ENCODE data around the gene MS4A6E.
"Not testable (repeated sequence)": the region's sequence is repeated elsewhere in the genome, so short reads cannot be mapped to it uniquely, and the experiment has no call there.

Gene MS4A6E

DNA sequence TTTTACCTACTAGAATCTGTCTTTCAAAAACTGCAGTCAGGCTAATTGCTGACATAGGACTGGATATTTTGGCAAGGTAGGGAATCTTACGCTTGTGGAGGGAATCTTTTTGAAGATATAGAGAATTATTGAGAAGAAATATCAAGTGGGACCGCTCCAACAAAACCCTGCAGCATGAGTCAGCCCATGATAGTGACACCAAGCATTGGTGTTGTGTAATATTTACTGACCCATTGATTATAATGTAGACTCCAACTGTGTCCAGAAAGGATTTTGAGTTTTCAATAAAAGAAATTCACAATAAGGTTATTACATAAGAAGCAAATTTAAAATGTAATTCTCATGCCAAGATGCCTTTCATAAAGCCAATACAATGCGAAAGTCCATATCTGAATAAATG, 25.9 kb upstream of the MS4A6E start:
- H4K20me1 ChIP-seq (ENCODE audit: insufficient read depth, low read length): no peaks in the 10 kb centered on the region
- no peak for TF ChIP-seq EZH2 (IDR thresholded peaks at IDR 0.05; ENCODE audit: borderline replicate concordance, low read length)
- TF ChIP-seq, protein P1, sequence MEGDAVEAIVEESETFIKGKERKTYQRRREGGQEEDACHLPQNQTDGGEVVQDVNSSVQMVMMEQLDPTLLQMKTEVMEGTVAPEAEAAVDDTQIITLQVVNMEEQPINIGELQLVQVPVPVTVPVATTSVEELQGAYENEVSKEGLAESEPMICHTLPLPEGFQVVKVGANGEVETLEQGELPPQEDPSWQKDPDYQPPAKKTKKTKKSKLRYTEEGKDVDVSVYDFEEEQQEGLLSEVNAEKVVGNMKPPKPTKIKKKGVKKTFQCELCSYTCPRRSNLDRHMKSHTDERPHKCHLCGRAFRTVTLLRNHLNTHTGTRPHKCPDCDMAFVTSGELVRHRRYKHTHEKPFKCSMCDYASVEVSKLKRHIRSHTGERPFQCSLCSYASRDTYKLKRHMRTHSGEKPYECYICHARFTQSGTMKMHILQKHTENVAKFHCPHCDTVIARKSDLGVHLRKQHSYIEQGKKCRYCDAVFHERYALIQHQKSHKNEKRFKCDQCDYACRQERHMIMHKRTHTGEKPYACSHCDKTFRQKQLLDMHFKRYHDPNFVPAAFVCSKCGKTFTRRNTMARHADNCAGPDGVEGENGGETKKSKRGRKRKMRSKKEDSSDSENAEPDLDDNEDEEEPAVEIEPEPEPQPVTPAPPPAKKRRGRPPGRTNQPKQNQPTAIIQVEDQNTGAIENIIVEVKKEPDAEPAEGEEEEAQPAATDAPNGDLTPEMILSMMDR (IDR thresholded peaks at IDR 0.05; ENCODE audit: low read length): no peak
- no peak overlapping the region for H3K27ac ChIP-seq (ENCODE audit: low read depth, low read length, poor library complexity, severe bottlenecking)
- H3F3A ChIP-seq (ENCODE audit: insufficient read depth, low read length): no peaks in the 10 kb centered on the region
- H3K9me2 ChIP-seq (ENCODE audit: low read depth, low read length): no peaks in the 10 kb centered on the region
- H3K4me2 ChIP-seq (ENCODE audit: low read length): no peak overlapping the region
- no peaks in the 10 kb centered on the region for H3K9me3 ChIP-seq (ENCODE audit: low read length)
- H3K27me3 ChIP-seq (ENCODE audit: insufficient read depth, low read length): no peaks in the 10 kb centered on the region
- no peak overlapping the region for H3K4me3 ChIP-seq (ENCODE audit: low read depth, low read length, poor library complexity, severe bottlenecking)
- H3K4me1 ChIP-seq (ENCODE audit: insufficient read depth, low read length, severe bottlenecking): no peaks in the 10 kb centered on the region
- no peak overlapping the region for H3K9ac ChIP-seq (ENCODE audit: low read length)
- H2AFZ ChIP-seq (ENCODE audit: low read length): no peak overlapping the region
- no peaks in the 10 kb centered on the region for H3K79me2 ChIP-seq (ENCODE audit: insufficient read depth, low read length)
- no peaks in the 10 kb centered on the region for H3K36me3 ChIP-seq (ENCODE audit: insufficient read depth, low read length)

DNA sequence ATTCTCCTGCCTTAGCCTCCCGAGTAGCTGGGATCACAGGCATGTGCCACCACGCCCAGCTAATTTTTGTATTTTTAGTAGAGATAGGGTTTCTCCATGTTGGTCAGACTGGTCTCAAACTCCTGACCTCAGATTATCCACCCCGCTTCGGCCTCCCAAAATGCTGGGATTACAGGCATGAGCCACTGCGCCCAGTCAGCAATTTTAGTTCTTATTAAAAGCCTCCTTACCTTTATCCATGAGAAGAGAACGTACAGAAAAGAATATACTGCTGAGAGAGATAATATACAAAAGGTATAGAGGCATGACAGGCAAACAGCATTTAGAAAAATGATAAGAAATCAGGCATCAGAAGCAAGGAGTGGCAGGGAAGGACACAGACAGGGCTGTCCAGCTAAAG, 25.2 kb upstream of the MS4A6E start:
- H3K36me3 ChIP-seq (ENCODE audit: insufficient read depth, low read length); H3K9me3 ChIP-seq (ENCODE audit: low read length); H3K79me2 ChIP-seq (ENCODE audit: insufficient read depth, low read length); H3K27me3 ChIP-seq (ENCODE audit: insufficient read depth, low read length); H3K4me1 ChIP-seq (ENCODE audit: insufficient read depth, low read length, severe bottlenecking); H3K4me2 ChIP-seq (ENCODE audit: low read length); H3K27ac ChIP-seq (ENCODE audit: low read depth, low read length, poor library complexity, severe bottlenecking); H3K9ac ChIP-seq (ENCODE audit: low read length); H2AFZ ChIP-seq (ENCODE audit: low read length); H4K20me1 ChIP-seq (ENCODE audit: insufficient read depth, low read length); H3F3A ChIP-seq (ENCODE audit: insufficient read depth, low read length); H3K4me3 ChIP-seq (ENCODE audit: low read depth, low read length, poor library complexity, severe bottlenecking); H3K9me2 ChIP-seq (ENCODE audit: low read depth, low read length): not testable (repeated sequence)

DNA sequence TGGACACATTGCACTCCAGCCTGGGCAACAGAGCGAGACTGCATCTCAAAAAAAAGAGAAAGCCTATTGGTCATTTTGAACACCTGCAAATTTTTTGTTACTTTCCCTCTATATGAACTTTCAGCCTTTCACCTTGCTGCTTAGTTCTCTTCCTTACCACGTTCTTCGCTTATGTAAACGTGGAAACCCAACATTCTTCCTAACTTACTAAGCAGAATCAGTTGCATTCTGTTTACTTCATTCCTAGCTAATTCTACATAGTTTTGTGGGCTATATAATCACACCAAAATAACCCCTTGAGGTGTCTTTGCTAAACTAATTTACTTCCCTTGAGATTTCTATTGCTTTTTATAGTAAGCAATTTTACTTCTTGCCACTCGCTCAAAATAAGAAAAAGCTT, 23.4 kb upstream of the MS4A6E start:
- no peak overlapping the region for H3K27ac ChIP-seq (ENCODE audit: low read depth, low read length, poor library complexity, severe bottlenecking)
- no peak overlapping the region for H3K9ac ChIP-seq (ENCODE audit: low read length)
- H3K79me2 ChIP-seq (ENCODE audit: insufficient read depth, low read length): no peaks in the 10 kb centered on the region
- no peak overlapping the region for H2AFZ ChIP-seq (ENCODE audit: low read length)
- H3K4me3 ChIP-seq (ENCODE audit: low read depth, low read length, poor library complexity, severe bottlenecking): no peak overlapping the region
- no peaks in the 10 kb centered on the region for H3K4me1 ChIP-seq (ENCODE audit: insufficient read depth, low read length, severe bottlenecking)
- H3F3A ChIP-seq (ENCODE audit: insufficient read depth, low read length): no peaks in the 10 kb centered on the region
- TF ChIP-seq, protein P1 (IDR thresholded peaks at IDR 0.05; ENCODE audit: low read length): no peak
- no peak for TF ChIP-seq EZH2 (IDR thresholded peaks at IDR 0.05; ENCODE audit: borderline replicate concordance, low read length)
- H3K27me3 ChIP-seq (ENCODE audit: insufficient read depth, low read length): no peaks in the 10 kb centered on the region
- no peaks in the 10 kb centered on the region for H3K9me2 ChIP-seq (ENCODE audit: low read depth, low read length)
- no peaks in the 10 kb centered on the region for H3K9me3 ChIP-seq (ENCODE audit: low read length)
- H3K36me3 ChIP-seq (ENCODE audit: insufficient read depth, low read length): no peaks in the 10 kb centered on the region
- H4K20me1 ChIP-seq (ENCODE audit: insufficient read depth, low read length): no peaks in the 10 kb centered on the region
- no peak overlapping the region for H3K4me2 ChIP-seq (ENCODE audit: low read length)

DNA sequence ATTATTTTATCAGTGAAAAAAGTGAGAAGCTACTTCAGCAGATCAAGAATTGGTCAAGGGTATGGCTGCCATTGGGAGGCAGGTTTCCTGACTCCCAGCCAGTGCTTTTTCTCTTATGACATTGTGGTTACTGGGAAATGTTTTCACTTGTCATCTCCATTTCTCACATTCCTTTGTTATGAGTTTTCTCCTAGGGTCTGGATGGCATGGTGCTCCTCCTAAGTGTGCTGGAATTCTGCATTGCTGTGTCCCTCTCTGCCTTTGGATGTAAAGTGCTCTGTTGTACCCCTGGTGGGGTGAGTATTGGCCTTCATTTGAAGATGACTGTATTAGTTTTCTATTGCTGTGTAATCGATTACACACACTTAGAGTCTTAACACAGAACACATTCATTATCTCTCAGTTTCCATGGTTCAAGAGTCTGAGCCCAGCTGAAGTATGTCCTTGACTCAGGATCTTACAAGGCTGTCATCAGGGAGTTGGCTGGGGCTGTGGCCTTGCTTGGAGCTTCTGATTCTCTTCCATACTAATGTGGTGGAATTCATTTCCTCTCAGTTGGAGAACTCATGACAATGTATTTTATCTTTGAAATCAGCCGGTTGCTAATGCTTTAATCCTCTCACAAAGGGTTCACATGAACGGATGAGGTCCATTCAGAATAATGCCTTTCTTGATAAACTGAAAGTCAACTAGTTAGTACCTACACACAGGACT, 21.0 kb upstream of the MS4A6E start:
- H3K9me3 ChIP-seq (ENCODE audit: low read length): no peaks in the 10 kb centered on the region
- no peaks in the 10 kb centered on the region for H3K4me1 ChIP-seq (ENCODE audit: insufficient read depth, low read length, severe bottlenecking)

More for the DNA sequence above, 21.0 kb upstream of the MS4A6E start:
- H3K4me3 ChIP-seq (ENCODE audit: low read depth, low read length, poor library complexity, severe bottlenecking): no peak overlapping the region
- H3K36me3 ChIP-seq (ENCODE audit: insufficient read depth, low read length): no peaks in the 10 kb centered on the region
- no peaks in the 10 kb centered on the region for H3K27me3 ChIP-seq (ENCODE audit: insufficient read depth, low read length)
- H3K9ac ChIP-seq (ENCODE audit: low read length): no peak overlapping the region
- no peak for TF ChIP-seq EZH2 (IDR thresholded peaks at IDR 0.05; ENCODE audit: borderline replicate concordance, low read length)
- TF ChIP-seq, protein P1 (IDR thresholded peaks at IDR 0.05; ENCODE audit: low read length): no peak
- H4K20me1 ChIP-seq (ENCODE audit: insufficient read depth, low read length): no peaks in the 10 kb centered on the region
- H3K4me2 ChIP-seq (ENCODE audit: low read length): no peak overlapping the region
- no peaks in the 10 kb centered on the region for H3K79me2 ChIP-seq (ENCODE audit: insufficient read depth, low read length)
- no peak overlapping the region for H3K27ac ChIP-seq (ENCODE audit: low read depth, low read length, poor library complexity, severe bottlenecking)
- no peaks in the 10 kb centered on the region for H3F3A ChIP-seq (ENCODE audit: insufficient read depth, low read length)
- no peak overlapping the region for H2AFZ ChIP-seq (ENCODE audit: low read length)
- no peaks in the 10 kb centered on the region for H3K9me2 ChIP-seq (ENCODE audit: low read depth, low read length)

All from OCI-LY1 (cell line).